ENCODE data around the gene POLK.

The POLK gene

DNA sequence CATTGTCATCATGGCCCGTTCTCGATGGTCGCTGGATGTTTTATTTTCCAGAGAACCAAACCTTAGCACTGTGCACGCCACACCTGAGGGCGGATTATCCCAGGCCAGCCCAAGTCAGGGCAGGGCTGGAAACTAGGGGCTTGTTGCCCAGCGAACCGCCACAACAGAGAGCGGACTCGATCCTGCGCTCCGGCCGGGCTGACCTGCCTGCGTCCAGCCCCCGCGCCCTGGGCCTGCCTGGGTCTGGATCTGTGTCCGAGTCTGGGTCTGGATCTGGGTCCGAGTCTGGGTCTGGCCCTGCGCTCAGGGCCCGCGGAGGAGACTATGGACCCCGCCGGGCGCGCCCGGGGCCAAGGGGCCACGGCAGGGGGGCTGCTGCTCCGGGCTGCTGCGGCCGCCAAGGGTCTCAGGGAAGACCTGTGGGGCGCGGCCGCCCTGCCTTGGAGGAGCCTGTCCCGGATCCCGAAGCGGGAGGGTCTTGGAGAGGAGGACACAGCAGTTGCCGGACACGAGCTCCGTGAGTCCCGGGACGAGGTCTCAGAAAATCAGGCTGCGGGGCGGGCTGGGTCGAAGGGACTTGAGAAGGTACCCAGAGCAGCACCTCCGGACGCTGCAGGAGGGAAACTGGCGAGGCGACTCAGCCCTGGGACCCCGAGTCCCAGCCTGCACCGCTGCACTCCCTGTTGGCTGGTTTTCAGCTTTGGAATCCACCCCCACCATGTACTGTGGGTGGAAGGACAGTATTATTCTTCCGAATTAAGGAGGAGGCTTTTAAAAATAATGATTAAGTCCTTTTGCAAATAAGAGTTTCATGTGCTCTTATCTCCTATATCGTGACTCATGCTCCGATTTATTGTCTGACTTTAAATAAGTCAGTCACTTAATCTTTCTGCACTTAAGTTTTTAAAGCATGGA lies 99.9 kb downstream of the POLK start, which contains the start of gene ANKDD1B:
TSS of gene ANKDD1B (plus strand) at position 143 of the 915 bp plus-strand sequence. CDS start at position 325, 182 bp downstream.
- DNase-seq (ENCODE audit: low spot score) = no peak

DNA sequence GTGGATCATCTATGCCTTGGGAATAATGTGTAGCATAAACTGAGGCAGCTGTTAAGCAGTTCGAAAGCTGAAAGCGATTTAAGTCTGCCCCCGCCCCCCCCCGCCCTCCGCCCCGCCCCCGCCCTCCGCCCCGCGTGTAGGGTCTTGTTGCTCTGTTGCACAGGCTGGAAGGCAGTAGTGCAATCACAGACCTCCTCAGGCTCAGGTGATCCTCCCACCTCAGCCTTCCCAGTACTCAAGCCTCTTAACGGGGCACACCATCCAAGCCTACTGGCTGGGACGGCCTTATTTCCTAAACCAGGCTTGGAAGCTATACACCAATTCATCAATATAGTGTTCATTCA lies 100.5 kb downstream of the POLK start:
- no peak for DNase-seq (ENCODE audit: low spot score)

DNA sequence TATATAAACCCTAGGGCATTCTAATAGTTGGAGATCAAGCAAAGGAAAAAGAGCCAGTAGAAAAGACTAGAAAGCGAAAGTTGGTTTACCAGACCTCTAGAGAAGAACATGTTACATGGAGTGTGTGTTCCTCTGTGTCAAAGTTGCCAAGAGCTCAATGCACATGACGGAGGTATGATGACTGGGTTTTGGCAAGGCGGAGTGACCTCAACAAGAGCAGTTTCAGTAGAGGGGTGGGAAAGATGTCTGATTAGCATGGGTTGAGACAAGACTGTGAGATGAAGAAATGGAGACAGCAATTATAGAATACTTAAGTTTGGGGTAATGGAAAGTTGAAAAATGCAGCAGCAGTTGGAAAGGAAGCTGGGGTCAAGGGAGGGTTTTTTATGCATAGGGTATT lies 101.2 kb downstream of the POLK start:
- DNase-seq (ENCODE audit: low spot score) = no peak

DNA sequence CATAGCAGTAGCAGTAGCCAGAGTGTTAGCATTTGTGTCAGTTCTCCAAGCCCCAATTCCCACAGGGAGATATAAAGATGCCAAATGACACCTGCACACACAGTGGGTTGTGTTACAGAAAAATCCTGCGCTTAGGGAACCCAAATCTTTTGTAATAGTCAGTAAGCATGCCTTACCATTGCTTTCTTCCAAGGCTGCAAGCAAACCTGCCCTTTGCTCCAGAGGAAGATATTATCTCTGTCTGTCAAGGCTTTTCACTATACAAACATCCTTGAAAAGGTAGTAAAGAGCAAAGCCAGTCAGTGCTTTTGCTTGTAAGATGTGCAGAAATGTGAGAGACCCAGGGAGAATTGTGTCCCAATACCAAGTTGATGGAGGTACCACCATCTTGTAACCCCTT lies 102.5 kb downstream of the POLK start:
- no peak for DNase-seq (ENCODE audit: low spot score)

DNA sequence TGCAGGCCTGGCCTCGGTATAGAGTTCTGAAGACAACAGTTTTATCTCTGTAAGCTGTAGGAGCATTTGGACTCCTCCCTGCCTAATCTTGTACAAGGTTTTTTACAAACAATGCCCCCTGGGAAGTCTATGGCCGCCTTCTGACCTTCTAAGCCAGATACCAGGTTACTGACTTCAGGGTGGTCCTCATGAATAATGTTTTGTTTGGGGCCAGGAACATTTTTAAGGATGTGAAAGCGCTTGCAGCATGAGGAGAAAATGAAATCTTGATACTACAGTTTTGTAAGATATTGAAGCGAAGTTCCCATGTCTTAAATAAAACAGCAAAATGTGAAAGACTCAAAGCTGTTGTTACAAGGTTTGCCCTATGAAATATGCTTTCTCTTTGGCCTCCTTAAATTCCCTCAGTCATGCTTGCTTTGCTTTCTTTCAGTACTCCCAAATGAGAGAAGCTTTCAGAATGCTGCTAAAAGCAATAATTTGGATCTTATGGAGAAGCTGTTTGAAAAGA lies 104.7 kb downstream of the POLK start:
- DNase-seq (ENCODE audit: low spot score) = no peak

DNA sequence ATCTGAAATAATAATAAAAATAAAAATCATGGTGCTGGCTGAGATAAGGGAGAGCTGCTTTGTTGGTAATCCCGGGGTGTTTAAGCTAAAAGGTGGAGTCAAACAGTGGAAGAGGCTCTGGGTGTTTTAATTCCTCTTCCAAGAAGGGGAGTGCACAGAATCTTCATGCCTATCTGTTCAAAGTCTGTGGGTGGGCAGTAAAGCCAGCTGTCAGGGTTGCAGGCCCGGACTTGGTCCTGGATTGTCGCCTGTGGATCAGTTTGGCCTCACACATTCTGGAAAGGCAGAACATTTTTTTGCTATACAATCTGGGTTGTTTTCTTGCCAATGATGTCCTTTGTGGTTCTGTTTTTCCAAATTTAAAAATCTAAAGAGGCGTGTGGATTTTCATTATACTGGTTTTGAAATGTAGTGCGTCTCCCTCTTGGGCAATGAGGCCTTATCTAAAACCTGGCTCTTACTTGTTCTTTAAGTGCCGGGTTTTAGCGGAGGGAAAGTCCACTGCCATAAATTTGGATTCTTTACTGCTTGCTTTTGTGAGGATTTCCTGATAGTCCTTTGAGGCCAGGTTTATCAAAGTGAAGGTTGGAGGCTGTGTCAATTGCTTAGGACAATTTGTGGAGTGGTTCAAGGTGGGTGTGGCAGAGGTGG lies 105.4 kb downstream of the POLK start:
- no peak for DNase-seq (ENCODE audit: low spot score)

DNA sequence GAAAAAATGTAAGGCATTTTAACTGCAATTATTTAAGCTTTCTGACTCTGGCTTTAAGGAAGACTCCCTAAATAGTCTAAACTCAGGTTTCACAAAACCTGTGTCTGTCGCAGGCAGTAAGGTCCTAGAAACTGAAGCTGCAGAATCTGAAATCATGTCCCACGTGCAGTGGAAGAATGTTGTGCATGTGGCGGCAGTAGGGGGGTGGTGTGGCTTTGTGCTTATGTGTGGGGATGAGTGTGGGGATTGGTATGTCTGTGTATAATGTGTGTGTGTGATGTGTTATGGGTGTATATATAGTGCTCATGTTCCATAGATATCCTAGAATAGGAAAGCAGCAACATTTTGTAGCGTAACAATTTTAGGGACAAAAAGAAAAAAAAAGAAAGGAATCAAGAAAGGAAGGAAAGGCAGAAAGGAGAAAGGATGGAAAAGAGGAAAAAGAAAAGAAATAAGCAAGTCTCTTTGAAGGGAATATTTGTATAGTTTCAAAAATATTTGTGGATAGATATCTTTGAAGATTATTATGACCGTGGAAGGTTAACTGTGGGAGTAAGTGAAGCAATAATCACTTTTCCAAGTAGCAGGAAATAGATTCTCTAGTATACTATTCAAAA lies 106.2 kb downstream of the POLK start:
- DNase-seq (ENCODE audit: low spot score) = no peak

DNA sequence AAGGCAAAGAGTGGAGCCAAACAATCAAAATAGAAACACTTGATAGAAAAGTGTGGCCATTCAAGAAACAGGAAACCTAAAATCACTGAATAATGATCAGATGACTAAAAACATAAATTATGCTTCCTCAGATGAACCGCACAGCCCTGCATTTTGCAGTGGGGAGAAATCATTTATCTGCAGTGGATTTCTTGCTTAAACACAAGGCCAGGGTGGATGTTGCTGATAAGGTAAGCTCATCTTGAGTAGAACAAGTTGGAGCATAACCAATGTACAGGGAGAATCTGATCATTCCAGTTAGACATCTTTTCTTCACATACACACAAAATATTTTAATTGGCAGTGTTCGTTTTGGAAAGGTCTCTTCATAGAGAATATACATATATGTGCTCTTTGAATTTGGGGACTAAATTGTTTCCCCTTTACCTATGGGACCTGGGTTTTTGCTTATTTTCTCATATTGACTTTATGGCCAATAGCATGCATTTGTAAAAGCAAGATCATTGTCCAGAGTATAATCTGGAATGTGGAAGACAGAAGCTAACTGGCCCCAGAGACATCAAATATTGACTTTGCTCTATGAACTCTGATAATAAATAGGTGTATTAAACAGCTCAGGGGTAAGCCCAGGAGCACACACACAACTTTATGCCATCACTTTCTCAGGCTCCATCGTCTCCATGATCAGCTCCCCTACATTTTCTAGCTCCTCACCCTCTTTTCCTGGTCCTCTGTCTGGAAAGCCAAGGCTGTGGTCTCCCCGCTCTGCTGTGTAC lies 108.7 kb downstream of the POLK start:
- no peak for DNase-seq (ENCODE audit: low spot score)

DNA sequence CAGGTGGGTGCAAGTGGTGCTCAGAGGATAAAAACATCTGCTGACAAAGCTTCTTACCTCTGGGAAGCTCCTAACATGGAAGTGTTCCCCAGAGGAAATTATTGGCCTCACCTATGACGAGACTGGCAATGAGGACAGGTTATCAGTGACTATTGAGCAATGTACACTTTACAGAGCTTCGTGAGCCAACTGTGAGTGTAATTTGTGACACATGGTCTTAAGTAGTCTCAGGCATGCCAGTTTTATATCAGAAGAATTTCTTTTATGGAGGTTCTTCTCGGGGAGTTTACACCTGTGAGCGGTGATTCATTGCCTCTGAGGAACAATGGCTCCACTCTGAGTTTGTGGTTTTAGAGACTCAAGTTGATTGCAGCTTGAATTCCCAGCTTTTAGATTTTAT lies 110.9 kb downstream of the POLK start:
- DNase-seq (ENCODE audit: low spot score) = no peak

DNA sequence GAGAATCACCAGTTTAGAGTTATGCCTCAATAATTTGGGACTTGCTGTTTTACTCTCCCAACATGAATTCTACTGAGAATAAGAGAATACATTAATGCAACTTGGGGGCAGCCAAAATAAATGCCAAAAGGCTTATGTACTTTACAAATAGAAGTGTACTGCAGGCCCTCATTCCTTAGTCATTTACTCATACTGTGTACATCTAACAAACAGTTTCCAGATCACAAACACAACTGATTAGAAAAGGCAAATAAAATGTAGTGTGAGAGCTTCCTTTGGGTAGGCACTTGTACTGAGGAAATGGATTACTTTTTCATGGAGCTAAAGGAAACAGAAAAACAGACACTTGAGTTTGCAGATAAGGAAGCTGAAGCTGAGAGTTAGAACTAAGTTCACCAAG lies 112.2 kb downstream of the POLK start:
- no peak for DNase-seq (ENCODE audit: low spot score)

DNA sequence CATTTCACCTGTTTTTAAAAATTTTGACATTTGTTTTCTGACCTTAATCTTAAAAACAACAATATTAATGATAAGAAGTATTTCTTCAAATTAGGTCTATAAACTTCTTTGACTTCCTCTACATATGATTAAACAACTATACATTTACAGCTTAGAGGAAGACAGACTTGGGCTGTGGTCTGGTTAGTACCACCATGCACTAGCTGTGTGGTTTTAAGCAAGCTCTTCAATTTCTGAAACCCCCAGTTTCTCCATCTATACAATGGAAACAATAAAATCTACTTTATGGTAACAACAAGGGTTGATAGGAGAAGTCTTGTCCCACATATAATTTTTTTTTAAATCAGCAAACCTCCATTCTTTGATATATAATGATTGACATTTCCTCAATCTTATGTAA lies 115.3 kb downstream of the POLK start:
- no peak for DNase-seq (ENCODE audit: low spot score)

DNA sequence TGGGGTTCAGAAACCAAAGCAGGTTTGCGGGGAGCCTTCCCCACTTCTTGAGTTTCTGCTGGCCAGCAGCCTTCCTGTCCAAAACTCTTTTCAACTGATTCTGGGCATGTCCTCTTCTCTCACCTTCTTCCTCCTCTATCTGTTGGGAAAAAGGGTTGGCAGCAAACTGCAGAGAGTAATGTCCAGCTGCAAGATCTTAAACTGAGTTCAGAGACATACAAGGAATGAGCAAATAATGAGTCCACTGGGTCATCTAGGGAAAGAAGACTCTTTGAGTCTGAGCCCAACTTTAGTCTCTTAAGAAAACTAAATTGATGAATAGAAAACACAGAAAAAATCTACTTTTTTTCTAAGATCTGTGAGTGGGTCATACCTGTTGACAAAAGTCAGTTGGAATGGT lies 116.1 kb downstream of the POLK start:
- no peak for DNase-seq (ENCODE audit: low spot score)

DNA sequence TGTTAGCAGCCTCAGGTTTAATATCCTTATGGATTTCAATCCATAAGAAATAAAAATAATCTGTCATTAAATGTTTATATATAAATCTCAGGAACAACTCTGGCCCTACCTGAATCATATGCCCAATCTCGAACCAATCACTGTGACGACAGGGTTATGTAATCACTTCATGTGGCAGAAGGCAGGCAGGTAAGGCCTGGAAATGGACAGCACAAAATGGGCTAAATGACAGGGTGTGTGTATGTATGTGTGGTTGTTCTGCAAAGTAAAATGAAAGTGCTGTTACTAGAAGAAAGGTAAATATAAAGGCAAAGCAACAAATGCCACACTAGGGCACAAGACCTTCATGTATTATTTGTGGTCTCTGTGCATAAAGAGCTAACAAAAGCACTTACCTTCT lies 119.2 kb downstream of the POLK start:
- no peak for DNase-seq (ENCODE audit: low spot score)

DNA sequence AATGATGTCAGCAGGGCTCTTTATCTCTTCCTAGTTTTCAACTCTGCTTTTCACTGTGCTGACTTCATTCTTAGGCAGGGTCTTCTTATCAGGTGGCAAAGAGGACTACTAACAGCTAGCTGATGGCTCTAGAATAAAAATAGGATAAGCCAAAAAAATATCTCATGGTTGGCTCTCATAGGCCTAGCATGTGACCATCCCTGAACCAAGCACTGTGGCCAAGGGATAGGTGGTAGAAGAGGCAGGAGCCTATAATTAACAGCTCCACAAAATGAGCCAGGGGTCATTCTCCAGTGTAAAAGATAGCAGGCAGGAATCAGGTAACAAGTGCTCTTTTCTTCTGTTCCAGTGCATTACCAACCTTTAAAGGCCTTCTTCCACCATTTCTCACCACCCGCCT lies 120.6 kb downstream of the POLK start:
- DNase-seq (ENCODE audit: low spot score) = no peak

DNA sequence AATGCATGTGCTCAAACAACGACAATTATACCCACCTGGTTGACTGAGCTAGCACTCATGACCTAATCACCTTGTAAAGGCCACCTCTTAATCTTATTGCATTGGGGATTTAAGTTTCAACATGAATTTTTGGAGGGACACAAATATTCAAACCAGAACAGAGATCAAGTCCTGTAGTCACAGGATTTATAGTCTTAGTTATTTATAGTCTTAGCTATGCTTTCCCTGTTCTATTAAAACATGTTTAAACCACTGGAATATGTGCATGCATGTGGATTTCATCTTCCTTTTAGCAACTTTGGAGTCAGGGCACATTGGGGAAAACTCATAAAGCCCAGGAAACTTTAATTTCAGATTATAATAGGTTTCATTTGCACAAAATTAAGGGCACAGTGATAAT lies 126.3 kb downstream of the POLK start:
- DNase-seq (ENCODE audit: low spot score) = no peak

DNA sequence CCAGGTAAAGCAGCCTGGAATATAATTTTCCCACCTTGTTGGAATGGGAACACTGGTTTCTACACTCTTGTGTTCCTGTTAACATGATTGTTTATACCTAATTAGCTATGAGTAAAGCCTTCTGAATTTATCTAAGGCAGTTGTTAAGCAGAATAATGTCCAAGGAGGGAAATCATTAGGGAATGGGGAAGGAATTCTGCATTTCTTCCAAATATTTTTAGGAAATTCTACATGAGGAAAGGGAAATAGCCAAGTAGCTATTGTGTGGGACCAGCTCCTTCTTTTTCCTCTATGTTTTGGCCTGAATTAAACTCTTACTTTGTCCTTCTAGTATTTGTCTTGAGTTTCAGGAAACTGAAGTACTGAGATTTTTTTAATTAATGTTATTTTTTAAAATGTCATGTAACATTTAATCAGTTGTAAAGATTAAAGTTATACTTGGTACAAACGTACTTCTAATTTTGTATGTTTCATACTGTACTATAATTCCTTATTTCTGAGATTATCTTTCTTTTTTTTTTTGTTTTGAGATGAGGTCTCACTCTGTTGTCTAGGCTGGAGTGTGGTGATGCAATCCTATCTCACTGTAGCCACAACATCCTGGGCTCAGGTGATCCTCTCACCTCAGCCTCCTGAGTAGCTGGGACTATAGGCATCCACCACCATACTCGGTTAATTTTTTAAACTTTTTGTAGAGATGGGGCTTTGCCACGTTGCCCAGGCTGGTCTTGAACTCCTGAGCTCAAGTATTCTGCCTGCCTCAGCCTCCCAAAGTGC lies 128.0 kb downstream of the POLK start:
- DNase-seq (ENCODE audit: low spot score) = no peak

DNA sequence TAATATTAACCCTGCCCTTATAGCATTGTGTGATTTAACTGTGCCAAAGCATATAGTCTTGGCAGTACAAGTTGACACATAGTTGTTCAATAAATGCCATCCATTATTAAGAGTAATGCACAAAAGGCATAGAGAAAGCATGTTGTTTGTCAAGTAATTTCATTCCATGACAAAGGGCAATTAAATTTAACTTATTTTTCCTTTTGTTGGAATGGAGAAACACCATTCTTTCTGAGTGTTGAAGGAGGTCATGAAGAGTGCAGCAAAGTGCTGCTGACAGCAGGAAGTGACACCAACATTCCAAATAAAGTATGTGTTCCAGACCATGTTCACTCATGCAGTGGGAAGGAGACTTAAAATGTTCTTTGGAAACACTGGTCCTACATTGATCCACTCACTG lies 128.7 kb downstream of the POLK start:
- DNase-seq (ENCODE audit: low spot score) = no peak

DNA sequence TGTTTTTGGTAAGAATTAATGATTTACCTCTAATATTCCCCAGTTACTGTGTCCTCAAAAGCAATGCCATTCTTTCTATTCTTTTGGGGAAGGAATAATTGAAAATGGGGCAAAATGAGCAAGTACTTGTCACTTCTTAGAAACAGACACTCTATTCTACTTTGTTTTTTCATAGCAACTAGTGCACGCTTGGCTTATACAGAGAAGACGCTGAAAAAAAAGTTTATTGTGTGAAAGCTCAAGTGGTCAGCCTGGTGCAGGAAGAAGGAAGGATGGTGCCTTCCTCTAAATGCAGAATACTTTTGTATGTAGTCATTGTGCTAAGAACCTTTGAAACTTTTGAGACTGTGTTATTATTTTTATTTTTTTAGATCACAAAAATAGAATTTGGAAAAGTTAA lies 129.1 kb downstream of the POLK start:
- DNase-seq (ENCODE audit: low spot score) = no peak

DNA sequence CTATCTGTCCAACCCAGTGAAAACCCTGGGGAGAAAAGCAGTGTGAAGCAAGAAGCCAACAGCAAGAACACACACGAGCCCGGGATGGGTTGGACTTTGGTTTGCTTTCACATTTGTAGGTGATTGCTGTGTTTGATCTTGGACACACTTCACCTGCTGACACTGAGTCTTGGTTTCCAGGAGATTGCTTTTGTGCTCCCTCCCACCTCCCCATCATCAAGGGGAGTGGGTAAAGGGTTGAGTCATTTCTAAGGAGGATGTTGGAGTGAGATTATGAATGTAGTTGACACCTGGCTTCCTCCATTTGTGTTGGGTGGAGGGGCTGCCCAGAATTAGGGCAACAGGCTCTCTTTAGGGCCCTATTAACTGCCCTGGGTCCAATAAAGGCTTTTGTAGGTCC lies 137.0 kb downstream of the POLK start:
- DNase-seq (ENCODE audit: low spot score) = no peak
